ENCODE measurements around the gene NTRK2.
A peak's percentile ranks its signal among the peaks of the same experiment; 100 is the strongest.

NTRK2 gene

DNA sequence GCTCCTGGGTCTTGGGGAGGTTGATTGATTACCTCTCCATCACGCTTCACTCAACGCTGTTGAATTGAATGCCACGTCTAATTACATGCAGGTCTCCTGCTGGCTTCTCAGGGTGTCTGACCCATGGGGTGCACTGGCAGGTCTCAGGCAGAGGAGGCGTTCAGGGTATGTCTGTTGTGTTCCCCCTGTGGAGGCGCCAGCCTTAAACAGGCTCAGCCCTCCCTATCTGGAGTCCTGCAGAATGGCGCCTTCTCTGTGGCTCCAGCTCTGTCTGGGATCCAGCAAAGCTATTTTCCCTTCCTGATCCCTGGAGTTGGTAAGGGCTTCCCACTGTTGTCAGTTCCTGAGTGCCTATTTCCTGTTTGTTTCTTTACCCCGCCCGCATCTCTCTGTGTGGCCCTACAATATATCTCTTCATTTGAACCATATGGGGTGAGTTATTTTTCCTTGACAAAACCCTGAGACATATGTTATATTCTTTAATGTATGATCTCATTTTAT is 150.0 kb downstream of the NTRK2 start:
- DNase-seq (ENCODE audit: low read depth): no peak

GRCh38 chr9:84821431-84821830 is 151.9 kb downstream of the NTRK2 start:
- no peak for DNase-seq (ENCODE audit: low read depth)

- no peak for DNase-seq (ENCODE audit: low read depth)
Observed at GRCh38 chr9:84822589-84823233, 153.2 kb downstream of the NTRK2 start.

DNA sequence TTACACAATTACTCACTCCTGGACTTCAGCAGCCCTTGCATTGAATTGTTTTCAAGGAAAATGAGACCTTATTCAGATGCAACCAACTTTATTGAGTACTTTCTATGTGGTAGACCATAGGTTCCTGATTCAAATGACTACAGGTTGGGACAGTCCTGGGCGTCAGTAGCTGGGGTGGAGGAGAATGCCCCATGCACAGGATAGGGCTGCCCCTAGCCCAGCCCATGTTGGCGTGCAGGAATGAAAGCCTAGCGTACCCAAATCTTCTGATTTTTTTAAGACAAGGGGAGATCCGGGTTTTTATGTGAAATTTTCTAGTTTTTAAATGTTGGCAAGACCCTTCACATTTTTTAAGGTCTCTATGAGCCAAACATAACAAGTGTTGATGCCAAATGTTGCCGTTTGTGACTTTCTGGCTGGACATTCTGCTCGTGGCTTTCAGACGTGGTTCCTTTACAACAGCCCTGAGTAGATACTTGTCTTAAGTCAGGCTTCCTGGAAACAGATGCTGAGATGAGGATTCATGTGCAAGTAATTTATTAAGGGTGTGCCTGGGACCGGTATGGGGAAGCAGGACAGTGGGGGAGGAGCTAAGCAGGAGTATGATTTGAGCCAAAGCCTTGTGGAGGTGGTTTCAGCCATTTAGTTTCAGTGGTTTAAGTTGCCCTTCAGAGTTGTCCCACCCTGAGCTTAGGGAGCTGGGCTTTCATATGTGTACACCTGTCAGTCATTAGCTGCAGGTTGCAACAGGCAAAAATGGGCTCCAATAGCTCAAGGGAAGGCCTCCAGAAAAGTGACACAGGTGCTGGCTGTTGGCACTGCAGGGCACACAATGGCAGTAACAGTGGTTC is 154.1 kb downstream of the NTRK2 start:
- DNase-seq (ENCODE audit: low read depth): no peak

DNA sequence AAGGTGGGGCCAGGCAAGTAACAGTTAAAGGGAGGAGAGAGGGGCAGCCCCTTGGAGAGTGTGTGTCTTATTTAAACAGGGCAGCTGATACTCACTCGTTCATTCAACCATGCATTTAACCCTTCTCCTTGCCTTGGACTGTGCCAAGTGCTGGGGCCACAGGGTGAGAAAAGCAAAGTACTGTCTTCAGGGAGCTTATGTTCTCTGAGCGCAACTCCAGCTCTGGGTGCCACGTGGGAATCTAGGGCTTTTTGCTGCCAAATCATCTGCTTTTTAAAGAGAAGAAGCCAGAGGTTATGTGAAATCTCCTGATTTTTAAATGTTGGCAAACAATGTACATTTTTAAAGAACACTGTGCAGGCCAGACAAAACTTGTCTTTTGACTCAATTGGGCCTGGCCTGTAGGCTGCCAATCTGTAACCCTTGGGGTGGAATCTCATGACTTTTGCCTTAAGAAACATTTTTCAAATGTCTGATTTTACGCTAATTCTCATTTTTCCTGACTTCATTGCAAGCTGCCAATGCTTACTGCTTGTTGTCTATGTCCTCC is 157.8 kb downstream of the NTRK2 start:
- no peak for DNase-seq (ENCODE audit: low read depth)

GRCh38 chr9:84828046-84828445 is 158.5 kb downstream of the NTRK2 start:
- DNase-seq (ENCODE audit: low read depth): no peak

DNA sequence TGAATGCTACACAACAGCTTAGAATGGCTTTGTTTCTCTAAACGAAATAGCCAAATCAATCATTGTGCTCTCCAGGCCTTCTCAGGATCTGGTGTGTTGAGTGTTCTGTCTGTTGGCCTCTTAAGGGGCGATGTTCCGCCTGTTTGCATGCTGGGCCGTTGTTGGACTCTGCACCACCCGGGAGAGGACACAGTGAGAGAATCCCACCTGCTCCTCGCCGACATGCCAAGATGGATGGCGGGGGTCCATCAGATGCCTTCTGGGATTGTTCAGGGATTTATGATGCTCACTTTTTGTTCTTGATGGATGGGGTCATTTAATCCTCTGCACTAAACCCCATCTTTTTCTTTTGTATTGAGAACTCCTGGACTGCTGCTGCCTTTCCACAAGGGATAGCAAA is 159.9 kb downstream of the NTRK2 start:
- no peak for DNase-seq (ENCODE audit: low read depth)

DNA sequence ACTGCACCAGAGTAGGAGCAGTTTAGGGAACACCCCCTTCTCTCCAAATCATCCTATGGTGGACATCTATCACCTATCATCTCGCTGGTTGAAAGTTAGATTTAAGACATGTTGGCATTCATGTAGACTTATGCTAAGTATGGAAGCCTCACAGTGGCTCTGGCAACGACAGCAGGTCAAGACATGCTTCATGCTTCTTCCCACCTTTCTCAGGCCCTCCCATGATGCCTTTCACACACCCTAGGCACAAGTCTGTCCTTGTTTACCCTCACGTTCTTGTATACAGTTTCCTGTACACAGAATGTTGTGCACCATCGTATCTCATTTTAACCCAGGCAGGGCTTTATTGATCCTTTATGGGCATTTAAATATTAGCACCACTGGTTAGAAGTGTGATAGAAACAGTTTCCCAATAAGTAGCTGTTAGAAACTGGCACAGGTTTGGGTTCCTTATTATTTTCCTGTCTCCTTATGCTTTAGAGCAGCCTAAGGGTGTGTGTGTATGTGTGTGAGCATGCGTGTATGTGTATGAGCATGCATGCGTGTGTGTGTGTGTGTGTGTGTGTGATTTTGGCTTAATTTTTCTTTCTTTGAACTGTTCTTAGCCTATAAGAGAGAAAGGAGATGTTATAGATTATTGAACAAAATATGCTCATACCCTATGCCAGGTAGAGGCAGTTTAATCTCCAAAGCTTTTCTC is 160.6 kb downstream of the NTRK2 start:
- no peak for DNase-seq (ENCODE audit: low read depth)

DNA sequence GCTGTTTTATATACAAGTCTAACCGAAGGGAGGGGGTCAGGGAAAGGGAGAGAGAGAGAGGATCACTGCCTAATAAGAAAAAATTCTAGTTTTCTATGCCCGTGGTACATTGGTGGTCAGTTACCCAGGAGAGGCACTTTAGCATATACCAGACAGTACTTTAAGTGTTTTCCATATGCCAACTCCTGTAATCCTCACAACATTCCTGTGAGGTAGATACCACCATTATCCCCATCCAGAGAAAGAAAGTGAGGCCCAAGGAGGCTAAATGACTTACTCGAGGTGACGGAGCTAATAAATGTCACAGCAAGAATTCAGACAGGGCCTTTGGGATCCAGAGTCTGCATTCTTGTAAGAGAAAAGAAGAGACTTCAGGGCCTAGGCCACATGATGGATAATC is 161.8 kb downstream of the NTRK2 start:
- no peak for DNase-seq (ENCODE audit: low read depth)

DNA sequence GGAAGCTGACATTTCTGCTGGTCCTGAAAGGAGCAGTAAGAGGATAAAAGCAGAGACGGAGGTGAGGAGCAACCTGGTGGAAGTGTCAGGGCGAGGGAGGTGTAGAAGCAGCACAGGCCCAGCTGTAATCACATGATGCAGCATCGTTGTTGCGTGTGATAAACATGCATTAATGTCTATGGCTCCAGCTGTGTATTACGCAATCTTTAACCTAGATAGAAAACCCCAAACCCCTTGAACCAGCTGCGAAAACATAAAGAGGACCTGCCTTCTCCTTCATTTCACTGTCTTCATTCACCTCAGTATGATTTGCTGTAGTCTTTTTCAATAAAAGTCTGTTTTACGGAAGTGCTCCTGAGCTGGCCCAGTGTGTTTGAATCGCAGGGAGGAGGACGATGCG is 162.9 kb downstream of the NTRK2 start:
- DNase-seq (ENCODE audit: low read depth): no peak

GRCh38 chr9:84834426-84834825 is 164.9 kb downstream of the NTRK2 start:
- no peak for DNase-seq (ENCODE audit: low read depth)

GRCh38 chr9:84835745-84836144 is 166.2 kb downstream of the NTRK2 start:
- DNase-seq (ENCODE audit: low read depth): no peak

DNA sequence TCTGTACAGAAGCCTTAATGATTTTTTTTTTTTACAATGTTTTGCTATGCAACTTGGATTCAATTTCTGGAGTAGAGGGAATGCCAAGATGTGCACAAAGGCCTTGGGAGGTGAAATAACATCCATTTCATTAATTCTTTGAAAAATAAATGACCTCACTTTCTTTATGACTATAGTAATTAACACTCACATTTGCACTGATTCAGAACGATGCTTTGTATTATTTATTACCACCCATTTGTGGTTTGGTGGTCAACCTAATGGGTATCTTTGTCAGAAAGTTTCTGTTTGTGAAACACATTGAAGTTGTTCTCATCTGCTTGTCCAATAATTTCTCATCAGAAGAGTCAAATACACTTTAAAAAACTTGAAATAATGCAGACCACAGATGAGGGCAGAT is 169.3 kb downstream of the NTRK2 start:
- no peak for DNase-seq (ENCODE audit: low read depth)

- DNase-seq (ENCODE audit: low read depth): peak; percentile 21
Observed at GRCh38 chr9:84839541-84839940, 170.0 kb downstream of the NTRK2 start.

DNA sequence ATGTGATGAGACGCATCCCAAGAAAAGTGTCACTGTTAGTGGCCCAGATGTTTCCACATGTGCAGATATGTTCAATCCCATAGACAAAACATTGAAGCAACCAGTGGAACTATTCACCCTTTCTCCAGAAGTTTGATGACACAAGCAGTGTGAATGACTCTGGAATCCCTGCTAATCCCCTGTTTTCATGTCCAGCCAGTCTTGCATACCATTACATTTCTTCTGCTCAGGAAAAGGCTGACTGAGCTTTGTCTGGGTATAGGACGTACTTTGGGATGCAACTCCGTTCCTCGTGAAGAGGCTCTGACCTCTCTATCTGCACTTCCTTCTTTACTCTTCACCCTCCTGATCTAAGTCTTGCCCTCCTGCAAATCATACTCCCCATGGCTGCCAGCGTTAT is 172.4 kb downstream of the NTRK2 start:
- peak; percentile 6 for DNase-seq (ENCODE audit: low read depth)

GRCh38 chr9:84843175-84843824 is 173.8 kb downstream of the NTRK2 start:
- no peak for DNase-seq (ENCODE audit: low read depth)

- no peak for DNase-seq (ENCODE audit: low read depth)
Observed at GRCh38 chr9:84845956-84846900, 176.7 kb downstream of the NTRK2 start.

- no peak for DNase-seq (ENCODE audit: low read depth)
Observed at GRCh38 chr9:84846906-84847305, 177.4 kb downstream of the NTRK2 start.

- no peak for DNase-seq (ENCODE audit: low read depth)
Observed at GRCh38 chr9:84849049-84849448, 179.5 kb downstream of the NTRK2 start.

DNA sequence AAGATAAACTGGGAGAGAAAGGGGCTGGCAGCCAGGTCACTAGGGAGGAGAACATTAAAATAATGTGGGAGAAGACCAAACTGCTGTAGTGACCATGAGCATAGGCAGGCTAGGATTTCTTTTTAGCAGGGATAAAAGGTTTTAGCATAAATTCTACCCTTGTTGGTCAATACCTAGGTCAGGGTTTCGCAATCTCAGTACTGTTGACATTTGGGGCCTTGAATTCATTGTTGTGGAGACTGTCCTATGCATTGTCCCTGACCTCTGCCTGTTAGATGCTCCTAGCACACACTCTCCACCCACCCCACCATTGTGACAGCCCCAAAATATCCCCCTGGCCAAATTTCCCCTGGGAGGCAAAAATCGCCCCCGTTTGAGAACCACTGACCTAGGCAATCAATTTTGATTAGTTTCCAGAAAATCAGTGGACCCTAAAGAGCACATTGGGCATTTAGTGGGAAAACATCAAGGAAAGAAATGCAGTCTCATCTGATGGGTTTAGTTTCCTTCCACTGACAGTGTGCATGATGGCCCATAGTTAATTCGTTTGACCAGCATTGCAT is 181.4 kb downstream of the NTRK2 start:
- DNase-seq (ENCODE audit: low read depth): no peak
